GM19240 (cell line): Measurements from ENCODE around the gene C1QTNF4.
"Not testable (repeated sequence)": the region's sequence is repeated elsewhere in the genome, so short reads cannot be mapped to it uniquely, and the experiment has no call there.

ENCODE experiments used
- DNase-seq: peaks from one replicate; pipeline ENCODE4 v3.0.0; 2011; ENCODE audit warnings: low spot score; ENCODE audit not compliant: insufficient read length

The C1QTNF4 gene

DNA sequence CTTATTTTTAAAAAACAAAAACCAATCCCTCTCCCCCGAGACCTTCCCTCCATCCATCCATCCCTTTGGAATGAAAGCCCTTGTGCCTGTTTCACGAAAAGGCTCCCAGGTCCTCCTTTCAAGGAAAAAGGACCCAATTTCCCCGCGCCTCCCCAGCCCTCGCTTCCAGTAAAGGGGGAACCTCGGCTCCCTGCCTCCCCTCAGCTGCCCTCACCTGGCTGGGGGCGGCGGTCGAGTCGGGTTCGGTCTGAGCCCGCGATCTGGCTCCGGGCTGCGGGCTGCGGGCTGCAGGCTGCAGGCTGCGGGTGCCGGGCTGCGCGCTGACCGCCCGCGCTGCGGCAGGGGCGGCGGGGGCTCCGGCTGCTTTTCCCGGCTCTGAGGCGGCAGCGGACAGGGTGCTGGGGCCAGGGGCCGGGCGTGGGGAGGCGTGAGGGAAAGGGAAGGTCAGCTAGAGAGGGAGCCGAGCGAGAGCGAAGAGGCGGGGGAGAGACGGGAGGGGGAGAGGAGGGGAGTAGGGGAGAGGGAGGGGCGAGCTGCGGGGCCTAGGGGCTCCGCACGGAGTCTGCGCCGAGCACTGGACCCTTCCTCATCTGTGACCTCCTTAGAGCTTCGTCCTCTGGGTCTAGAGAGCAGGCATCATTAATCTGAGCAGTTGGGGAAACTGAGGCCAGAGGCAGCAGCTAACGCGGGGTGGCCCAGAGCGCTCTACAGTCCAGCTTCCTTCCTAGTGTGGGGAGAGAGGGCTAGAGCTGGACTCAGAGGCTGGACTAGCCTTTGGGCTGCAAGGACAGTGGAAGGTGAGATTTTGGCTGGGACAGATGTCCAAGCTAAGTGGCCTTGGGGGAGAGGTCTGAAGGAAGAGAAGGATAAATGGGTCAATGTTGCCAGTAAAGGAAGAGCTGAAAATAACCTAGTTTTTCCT is at the start of gene C1QTNF4:
TSS of gene C1QTNF4 (minus strand) at position 478 of the 922 bp plus-strand sequence. CDS start 3,601 bp downstream, outside the sequence.
- DNase-seq, result no peak

DNA sequence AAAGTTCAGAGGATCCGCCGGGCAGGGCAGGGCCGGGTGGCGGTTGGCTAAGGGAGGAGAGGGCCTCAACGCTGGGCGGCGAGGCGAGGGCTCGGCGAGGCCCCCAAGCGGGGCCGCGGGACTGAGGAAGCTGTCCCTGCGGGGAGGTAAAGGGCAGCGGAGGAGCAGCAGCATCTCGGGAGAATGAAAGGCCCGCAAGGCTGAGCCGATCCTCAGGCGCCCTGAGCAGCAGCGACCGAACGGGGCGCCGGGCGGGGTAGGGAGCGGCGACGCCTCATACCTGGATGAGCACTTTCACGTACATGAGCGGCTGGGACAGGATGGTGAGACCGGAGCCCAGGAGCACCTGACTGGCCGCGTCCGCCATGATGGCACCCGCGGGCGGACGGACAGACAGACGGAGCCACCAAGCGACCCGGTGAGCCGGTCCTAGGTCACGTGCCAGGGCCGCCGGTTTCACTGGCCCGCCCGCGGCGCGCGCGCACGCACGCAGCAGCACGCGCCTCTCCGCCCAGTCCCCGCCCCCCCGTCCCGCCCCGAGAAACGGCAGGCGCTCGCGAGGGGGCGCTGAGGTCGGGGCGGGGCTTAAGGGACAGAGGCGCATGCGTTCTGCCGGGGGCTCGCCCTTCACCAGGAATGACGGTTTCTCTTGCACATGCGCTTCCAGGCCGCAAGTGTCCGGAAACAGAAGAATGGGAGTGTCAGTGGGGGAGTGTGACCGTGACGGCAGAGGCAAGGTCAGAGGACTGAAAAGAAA is 48.1 kb upstream of the C1QTNF4 start, which contains the start of gene MTCH2:
TSS of gene MTCH2 (minus strand) at position 461 of the 757 bp plus-strand sequence. CDS start at position 367, 94 bp downstream.
- peak; percentile 88 for DNase-seq

DNA sequence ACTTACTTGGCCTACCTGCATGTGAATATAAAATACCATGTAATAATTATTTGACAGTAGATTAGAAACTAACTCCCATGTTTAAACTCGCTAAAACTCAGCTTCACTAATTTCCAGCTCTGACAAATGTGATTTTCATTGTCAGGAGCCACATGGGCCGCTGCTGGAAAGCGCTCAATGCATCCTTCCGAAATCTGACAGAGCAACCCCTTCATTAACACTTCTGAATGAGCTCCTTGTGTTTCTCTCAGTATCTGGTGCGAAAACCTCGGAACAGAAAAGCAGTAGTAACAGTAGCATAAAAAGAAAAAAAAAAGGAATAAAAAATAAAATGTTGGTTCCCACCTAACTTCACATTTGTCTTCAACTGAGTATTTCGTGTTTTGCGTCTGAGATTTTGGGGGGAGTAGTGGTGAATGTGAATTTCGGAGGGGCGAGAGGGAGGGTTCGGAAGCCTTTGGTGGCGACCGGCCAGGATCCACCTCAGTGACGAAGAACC is 47.4 kb upstream of the C1QTNF4 start:
- DNase-seq, result no peak

DNA sequence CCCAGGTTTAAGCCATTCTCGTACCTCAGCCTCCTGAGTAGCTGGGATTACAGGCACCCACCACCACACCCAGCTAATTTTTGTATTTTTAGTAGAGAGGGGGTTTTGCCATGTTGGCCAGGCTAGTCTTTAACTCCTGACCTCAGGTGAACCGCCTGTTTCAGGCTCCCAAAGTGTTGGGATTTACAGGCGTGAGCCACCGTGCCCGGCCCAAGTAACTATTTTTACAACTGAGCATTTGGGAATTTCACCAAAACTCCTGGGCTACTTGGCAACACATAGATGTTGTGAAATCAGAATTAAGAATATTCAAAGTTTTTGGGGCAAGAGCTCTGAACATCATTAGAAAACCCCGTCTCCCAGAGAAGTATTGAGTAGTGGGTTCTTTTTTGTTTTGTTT is 46.3 kb upstream of the C1QTNF4 start:
- DNase-seq, result not testable (repeated sequence)

DNA sequence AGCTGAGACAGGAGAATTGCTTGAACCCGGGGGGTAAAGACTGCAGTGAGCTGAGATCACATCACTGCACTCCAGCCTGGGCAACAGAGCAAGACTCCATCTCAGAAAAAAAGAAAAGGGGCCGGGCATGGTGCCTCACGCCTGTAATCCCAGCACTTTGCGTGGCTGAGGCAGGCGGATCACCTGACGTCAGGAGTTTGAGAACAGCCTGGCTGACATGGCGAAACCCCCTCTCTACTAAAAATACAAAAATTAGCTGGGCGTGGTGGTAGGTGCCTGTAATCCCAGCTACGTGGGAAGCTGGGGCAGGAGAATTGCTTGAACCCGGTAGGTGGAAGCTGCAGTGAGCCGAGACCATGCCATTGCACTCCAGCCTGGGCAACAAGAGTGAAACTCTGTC is 42.1 kb upstream of the C1QTNF4 start:
- not testable (repeated sequence) for DNase-seq

DNA sequence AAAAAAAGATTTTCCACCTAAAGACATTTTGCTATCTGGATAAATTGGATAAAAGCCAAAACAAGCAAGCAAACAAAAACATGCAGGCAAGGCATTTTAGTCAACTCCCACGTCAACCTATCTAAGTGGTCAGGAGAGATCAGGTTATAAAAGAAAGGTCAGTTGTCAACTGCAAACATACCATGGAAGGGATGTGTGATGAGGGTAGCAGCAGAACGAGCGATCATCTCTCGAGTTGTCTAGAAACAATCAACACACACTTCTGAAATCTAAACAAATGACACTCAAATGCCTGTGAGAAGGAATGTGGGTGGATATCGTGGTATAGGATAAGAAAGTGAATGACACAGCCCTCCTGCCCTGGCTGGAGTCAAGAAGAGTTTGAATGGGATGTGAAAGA is 37.3 kb upstream of the C1QTNF4 start:
- no peak for DNase-seq

DNA sequence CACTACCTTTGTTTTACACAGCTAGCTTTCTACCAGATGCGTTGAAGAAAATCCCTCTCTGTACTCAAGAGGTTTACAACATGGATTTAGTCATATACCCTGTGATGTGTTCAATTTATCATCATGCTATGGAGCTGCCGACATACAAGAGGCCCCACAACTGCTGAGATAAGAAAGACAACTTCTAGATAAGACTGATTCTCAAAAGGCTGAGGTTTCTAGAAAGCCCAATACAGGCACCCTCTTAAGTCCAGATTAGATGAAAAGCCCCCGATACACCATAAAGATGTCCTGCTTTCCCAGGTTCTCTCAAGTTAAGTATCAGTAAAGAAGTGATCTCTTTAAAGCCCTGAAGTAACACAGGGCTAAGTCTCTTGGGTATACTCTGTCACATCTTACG is 33.8 kb upstream of the C1QTNF4 start:
- no peak for DNase-seq

DNA sequence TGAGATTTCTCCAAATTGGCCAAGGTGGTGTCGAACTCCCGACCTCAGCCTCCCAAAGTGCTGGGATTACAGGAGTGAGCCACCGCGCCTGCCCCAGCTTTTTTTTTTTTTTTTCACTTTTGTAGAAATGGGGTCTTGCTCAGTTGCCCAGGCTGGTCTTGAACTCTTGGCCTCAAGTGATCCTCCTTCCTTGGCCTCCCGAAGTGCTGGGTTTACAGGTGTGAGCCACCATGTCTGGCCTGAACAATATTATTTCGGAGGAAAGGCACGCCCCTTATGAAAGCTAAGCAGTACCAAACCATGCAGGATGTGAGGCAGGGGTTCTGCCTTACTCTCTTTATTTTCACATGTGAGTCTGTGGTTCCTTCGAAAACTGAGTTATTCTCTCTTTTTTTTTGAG is 32.0 kb upstream of the C1QTNF4 start:
- DNase-seq, result no peak

DNA sequence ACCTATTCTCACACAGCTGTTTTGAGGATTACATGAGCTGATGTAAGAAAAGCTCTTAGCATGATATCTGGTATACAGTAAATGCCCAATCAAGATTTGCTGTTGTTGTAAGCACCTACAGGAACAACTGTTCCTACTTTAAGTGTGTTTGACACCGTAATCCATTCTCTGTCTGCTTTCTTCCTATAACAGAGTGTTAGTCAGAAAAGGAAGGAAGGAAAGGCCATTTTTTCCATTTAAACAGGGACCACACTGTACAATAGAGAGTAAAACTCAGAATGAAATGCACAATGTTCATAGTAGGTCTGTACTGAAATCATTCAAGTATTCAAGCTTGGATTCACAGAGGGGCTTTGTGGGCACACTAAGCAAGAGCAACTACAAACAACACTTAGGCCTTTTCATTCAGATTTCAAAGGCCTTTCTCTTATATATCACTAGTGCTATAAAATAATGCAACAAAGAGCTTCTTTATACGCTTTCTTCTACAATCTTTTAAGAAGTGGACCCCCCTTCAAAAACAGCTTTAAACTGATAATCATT is 26.7 kb upstream of the C1QTNF4 start:
- no peak for DNase-seq

DNA sequence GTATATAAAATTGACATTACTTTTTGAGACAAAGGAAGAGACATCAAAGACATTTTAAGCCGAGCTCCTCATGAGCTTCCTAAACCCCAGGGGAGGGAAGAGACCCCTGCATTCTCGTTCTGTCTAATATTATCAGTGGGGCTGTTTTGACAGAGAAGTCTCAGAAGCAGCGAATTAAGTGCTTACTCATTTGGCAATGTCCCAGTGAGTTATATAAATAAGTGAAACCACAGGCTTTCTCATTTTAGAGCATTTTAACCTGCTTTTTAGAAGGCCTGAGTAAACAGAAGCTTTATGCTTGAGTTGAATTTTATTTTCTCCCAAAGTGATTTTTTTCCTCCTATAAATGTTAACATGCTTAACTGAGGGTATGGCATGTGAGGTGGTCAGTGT is 23.2 kb upstream of the C1QTNF4 start:
- no peak for DNase-seq

DNA sequence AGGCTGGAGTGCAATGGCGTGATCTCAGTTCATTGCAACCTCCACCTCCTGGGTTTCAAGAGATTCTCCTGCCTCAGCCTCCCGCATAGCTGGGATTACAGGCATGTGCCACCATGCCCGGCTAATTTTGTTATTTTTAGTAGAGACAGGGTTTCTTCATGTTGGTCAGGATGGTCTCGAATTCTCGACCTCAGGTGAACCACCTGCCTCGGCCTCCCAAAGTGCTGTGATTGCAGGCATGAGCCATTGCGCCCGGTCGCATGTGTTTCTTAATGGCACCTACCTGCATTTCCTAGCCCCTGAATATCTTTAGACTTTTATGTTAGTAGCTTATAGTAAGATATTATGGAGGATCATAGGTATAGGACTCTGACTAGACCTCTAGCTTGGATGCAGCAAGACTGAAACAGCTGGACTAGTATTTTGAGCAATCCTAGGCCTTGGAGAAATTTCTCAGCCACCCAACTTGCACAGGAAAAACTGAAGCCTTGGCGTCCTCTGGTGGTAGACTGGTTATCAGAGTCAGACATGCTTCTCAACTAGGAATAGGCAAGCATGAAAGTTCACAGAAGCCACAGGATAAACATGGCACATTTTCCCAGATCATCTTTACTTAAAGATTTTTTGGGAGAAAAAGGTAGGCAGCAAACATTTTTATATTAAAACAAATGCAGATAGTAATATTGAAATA is 22.7 kb upstream of the C1QTNF4 start:
- DNase-seq, result no peak

DNA sequence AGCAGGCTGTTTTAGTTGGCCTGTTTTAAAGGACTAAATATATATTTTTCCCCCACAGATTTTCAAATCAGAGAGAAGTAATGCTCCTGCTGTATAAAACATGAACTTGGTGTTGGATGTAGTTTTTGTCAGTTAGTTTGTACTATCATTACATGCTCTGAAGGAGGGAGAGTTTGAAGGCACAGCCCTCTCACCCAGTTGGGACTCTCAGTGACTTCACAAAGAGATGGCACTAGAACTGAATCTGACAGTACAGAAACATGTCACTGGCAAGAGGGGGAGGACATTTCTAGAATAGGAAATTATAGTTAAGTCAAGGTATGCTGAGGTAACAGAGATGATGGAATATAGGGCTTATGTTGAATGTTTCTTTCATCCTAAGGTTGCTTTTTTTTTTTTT is 21.0 kb upstream of the C1QTNF4 start:
- DNase-seq, result no peak

DNA sequence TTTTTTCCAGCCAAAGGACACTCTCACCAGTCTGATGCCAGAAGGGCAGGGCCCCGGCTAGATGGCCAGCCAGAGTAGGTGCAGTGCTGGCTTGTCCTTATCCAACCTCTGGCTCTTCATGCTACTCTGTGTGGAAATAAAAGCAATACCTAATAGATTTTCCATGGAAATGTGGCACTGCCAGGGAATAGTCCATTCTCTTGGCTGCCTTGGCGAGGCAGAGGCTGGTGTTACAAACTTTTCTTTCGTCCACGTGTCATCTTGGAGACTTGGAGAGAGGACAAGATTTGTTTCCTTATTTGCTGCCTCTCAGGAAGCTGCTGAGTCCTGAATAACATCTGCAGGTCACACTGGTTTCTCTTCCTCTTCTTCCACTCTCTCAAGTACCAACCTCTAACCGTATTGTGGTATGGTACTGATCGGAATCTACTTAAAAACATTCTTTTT is 17.2 kb upstream of the C1QTNF4 start:
- no peak for DNase-seq

DNA sequence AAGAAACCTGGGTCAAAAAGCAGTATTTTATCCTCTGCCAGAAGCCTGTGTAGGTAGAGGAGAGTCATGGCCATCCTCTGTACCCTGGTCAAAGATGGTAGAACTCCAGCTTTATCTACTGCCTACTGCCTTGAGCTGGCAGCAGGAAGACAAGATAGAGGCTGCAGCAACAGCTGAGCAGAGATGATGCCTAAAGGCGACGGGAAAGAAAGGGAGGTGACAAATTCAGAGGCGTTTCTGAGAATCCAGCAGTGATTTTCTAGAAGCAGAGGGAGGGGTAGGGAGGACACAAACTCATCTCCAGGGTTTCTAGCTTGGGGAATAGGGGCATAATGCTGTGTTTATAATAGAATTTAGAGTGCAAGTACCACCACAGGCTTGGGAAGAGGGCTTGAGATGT is 15.5 kb upstream of the C1QTNF4 start:
- DNase-seq, result no peak

DNA sequence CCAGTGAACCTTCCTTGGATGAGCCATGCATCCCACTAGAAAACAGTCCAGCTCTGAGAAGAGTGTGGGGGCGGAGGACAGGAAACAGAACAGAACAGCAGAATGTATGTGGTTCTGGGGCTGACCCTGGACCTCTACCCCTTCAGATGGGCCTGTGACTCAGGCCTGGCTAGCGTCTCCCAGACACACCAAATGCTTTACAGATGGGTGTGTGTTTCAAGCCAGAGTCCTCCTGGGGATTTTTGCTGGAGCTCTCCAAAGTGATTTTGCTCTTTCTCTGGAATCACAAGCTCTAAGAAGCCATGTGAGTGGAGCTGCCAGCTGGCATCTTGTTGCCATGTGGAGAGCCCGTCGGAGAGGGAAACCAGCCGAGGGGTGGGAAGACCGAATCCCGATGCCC is 13.2 kb upstream of the C1QTNF4 start:
- no peak for DNase-seq

DNA sequence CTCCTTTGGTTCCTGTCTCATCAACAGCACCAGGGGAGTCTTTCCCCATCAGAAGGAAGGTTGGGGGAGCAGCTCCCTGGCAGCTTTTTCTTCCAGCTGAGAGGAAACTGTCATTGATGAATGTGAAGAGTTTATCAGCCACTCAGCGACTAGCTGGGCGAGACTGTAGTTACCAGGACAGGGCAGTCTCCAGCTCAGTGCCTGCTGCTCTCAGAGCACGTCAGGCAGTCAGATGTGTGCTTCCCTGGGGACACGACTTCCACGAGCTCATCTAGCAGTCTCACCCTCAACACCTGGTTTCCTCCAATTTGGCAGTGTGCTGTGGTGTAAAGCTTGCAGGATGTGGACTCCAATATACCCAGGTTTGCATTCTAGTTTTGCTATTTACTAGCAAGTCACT is 12.5 kb upstream of the C1QTNF4 start:
- DNase-seq, result no peak

DNA sequence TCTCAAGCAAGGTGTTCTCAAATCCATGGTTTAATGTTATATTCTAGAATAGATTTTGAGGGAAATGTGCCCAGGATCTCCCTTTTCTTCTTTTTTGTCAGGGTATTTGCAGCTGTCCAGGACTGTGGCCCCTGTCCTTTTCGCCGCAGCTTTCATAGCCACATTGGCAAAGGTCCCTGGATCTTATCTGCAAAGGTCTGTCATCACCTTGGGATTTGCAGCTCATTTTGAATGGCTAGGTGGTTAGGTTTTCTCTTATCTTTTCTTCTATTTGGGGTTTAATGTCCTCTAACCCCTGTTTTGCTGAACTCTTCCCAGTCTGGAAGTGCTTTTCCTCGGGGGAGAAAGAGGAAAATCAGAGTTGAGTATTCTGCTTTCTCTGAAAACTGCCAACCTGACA is 11.7 kb upstream of the C1QTNF4 start:
- DNase-seq, result no peak

DNA sequence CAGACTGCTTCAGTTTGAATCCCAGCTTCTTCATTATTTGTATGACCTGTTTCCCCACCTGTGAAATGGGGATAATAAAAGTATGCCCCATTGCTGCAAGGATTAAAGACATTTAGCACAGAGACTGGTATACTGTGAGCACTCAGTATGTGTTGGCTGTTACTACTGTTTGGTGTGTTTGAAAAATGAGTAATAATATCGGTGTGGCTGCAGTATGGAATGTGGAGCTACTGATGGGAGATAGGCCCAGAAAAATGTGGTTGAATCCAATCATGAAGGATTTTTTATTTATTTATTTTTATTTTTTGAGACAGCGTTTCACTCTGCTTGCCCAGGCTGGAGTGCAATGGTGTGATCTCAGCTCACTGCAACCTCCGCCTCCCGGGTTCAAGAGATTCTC is 9.1 kb upstream of the C1QTNF4 start:
- no peak for DNase-seq

DNA sequence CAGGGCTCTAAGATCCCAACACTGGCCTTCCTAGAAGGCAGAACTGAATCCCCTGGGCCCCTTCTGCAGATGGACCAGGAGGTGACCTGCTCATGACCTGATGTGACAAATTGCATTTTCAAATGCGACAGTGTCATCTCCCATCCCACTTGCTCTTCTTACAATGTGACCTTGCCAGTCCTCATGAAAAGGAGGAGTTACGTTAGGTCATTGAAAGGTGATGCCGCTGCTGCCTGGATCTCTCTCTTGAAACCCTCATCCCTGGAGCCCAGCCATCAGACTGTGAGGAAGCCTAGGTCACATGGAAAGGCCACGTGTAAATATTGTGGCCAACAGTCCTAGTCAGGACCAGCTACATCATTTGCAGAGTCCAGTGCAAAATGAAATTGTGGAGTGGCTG is 5.7 kb upstream of the C1QTNF4 start:
- DNase-seq, result no peak

DNA sequence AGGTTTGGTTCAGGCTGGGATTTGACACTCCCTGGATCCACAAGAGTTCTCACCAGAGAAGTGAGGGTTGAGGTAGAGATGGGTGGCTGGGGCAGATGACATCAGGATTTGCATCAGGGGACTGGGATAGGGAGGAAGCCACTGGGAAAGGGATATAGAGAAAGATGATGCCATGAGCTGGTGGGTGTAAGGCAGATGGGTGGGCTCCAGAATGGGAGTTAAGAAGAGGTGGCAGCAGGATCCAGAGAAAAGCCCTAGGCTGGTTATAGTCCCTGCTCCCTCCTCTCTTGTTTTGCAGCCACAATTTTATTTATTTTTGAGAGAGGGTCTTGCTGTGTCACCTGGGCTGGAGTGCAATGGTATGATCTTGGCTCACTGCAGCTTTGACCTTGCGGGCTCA is 1.8 kb upstream of the C1QTNF4 start:
- no peak for DNase-seq

DNA sequence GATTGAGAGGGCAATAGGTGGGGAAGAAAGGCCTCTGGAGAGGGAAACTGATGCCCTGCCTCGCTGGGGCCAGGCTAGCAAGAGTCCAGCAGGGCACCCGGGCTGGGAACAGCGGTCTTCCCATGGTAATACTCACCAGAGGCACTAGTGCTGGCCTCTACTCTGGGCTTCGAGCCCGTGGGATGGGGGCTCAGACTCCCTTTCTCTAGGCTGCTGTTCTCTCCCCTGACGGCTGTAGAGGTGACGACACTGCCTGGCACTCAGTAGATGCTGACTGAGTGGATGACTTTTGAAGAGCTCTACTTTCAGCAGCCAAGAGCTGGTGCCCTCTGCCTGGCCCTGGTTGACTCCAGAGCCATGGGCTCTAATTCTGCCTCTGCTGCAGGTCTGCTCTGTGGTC is 818 bp upstream of the C1QTNF4 start:
- DNase-seq, result no peak
